NCI-H1417 (cell line): ENCODE data around the gene IFNLR1.

Experiments
- DNase-seq, 3 experiments: peaks; one replicate each; lab custom pipeline; 2025; lab: John Stamatoyannopoulos, UW

IFNLR1 gene

DNA sequence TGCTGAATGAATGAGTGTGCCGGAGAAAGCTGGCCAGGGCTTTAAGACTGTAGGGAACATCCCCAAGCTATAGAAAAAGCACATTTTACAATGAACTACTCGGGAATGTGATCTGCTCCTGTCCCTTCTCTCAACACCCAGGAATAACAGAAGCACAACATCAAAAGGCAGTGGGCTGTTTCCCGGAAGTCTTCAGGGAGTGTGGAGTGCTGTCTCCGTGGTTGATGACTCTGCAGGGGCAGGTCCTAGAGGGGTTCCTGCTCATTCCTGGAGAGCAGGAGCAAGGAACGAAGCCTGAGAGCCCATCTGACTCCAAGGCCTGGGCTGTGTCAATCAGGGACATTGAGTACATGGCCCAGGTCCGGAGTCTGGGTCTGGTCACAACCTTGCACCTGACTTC is 39.3 kb downstream of the IFNLR1 start:
- DNase-seq: no peak

DNA sequence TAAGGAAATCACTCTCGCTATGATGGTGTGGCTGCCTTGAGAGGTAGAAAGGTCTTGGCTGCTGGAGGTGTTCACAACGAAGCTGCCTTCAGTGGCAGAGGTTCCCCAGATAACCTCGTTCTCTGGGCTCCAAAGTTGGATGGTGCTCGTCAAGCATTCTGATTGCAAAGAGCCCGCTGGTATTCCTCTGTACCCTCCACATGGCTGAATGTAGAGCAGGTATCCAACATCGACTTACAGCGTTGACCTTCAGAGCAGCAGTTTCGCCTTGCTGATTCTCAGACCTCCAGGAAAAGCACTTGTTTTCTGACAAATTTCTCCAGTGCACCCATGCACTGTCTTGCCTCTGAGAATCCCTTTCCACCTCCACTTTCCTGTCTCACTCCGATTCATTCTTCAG is 39.9 kb downstream of the IFNLR1 start:
- no peak for DNase-seq

DNA sequence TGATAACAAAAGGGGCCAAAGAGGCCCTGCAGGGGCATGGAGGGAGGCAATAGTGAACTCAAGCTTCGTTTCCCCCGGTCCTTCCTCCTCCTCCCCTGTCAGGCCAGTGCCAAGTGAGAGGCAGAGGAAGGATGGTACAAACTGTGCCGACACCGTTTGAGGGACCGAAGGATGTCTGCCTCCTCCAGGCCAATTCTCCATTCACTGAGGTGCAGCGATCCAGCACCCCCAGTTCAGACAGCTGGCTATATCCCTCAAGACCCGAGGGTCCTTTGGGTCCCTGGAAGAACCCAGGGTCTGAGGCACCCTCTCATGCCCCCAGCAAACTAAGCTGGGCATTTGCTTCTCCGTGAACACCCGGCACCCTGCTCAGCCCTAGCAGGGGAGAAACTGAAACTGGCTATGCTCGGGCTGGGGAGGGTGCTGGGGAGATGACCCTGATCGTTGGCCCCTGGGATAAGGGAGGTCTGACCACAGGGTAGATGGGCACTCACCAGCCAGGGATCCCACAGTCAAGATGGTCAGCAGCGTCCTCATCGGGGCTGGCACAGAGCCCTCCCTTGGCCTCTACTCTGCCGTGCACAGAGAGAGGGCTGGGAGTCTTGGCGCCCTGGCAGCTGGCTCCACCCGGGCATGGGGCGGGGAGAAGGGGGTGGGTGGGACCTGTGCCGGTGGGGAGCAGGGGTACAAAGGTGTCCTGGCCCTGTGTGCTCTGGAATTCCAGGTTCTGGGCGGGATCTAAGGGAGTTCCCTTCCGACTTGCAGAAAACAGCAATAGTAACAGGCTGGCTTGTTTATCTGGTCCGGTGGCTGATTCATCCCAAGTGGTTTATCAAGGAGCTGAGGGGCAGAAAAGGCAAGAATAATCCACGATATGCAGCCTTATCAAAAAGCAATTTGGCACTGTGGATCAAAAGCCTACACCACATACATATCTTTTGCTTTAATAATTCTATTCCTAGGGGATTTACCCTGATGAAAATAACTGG is 44.2 kb downstream of the IFNLR1 start, which contains the start of gene IL22RA1:
IL22RA1 (minus strand) TSS at position 595 of the 989 bp plus-strand sequence; CDS start at position 537, 58 bp downstream.
- DNase-seq: peak in 1 of 3 experiments; percentile 7

- no peak for DNase-seq
Observed at GRCh38 chr1:24141311-24141997, 45.6 kb downstream of the IFNLR1 start.

GRCh38 chr1:24140741-24141181 is 46.3 kb downstream of the IFNLR1 start:
- no peak for DNase-seq

GRCh38 chr1:24139841-24140425 is 47.2 kb downstream of the IFNLR1 start:
- no peak for DNase-seq

GRCh38 chr1:24139222-24139489 is 47.9 kb downstream of the IFNLR1 start:
- no peak for DNase-seq

DNA sequence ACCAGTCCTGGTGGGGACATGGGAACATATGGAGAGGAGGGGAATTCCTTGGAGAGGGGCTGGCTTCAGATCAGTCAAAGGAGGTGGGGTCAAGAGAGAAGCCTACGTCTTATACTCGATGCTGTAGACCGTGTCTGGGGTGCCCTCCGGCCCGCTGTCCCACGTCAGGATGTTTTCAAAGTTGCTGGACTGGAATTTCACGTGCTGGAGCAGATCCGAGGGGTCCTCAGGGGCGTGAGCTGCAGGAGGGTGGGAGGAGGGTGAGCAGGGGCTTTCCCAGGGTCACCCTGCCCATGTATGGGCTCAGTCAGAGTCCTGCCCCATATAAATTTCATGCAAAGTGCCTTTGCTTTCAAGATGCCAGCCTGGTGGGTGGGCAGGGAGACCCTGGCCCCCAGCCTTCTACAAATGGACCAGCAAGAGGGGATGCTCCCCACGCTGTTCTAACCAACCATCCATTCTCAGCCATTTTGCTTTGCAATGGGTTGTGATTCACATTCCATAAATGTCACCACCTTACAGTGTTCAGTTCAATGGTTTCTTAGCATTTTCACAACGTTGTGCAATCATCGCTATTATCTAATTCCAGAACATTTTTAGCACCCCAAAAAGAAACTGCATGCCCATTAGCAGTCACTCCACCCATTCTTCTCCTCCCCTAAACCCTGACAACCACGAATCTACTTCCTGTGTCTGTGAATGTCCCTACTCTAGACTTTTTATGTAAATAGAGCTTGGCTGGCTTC is 48.4 kb downstream of the IFNLR1 start:
- no peak for DNase-seq

- DNase-seq: peak in 1 of 3 experiments; percentile 24
Observed at GRCh38 chr1:24136956-24137539, 50.0 kb downstream of the IFNLR1 start.

DNA sequence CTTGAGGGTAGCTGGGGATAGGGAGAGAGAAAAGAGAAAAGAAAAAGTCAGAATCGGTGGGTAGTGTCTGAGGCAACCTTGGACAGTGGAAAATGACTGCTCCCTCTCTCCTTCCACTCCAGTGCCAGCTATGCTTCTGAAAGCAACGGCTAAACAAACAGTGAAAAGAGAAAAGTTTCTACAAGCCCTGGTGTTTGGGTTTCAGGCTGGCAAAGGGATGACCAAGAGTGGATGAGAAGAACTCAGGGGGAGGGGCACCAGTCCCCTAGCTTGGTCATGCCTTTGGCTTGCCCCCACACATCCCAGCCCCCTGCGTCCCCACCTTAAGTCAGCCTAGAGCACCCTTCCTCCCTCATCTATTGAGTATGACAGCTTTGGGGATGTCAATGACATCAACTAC is 52.7 kb downstream of the IFNLR1 start:
- no peak for DNase-seq

DNA sequence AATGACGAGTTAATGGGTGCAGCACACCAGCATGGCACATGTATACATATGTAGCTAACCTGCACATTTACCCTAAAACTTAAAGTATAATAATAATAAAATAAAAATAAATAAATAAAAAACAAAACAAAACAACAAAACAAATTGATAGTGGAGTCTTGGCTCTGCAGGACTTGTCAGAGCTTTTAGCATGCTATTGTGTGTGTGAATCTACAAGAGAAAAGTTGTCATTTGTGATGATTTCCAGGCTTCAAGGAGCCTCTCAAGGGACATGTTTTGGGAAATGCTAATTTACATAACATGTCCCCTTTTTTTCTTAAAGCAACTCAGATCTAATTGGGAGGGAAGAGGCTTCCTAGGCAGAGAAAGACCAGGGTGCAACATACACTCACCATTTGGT is 53.3 kb downstream of the IFNLR1 start:
- DNase-seq: no peak

DNA sequence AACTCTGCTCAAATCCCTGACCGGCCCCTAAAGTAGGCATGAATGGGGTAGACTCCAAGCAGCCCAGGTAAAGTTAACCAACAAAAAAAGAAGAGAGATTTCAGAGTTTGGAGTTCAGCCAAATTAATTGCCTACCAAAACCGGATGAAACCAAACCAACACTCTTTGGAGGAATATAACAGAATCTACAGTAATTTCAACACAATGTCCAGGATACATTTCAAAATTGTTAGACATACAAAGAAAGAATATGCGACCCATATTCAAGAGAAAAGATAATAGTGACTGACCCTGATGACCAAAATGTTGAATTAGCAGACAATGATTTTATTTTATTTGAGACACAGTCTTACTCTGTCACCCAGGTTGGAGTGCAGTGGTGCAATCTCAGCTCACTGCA is 56.7 kb downstream of the IFNLR1 start:
- no peak for DNase-seq

DNA sequence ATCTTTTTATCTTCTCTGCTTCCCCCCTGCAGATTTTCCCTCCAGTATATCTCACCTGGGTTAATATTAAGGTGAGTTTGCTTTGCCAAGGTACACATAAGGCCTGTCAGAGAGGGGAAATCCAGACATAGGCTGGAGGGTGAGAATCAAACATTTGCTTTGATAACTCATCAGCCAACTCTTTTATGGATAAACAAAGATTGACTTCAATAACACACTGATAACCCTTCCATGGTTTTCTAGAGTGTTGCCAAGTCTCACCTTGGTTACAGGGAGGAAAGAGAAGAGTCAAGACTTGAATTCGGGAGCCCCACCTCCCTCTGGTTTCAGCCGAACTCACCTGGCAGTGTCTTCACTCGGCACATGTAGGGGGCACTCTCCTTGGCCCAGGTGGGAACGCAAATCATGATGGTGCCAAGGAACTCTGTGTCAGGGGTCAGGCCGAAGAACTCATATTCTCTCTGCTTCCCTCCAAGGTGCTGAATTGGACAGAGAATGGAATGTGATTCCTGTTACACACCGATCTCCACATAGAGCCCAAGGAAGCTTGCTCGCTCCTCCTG is 59.2 kb downstream of the IFNLR1 start:
- DNase-seq: no peak

GRCh38 chr1:24127134-24127800 is 59.8 kb downstream of the IFNLR1 start:
- DNase-seq: no peak

DNA sequence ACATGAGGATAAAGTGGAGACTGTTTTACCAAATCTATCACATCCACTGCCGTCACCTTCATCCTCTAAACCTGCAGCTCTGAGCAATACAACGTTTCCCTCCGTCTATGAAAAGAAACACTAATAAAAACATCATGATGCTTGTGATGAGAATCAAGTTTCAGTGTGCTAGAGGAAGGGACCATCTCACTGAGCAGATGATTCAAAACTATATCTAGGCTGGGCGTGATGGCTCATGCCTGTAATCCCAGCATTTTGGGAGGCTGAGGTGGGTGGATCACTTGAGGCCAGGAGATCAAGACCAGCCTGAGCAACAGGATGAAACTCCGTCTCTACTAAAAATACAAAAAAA is 60.4 kb downstream of the IFNLR1 start:
- no peak for DNase-seq

DNA sequence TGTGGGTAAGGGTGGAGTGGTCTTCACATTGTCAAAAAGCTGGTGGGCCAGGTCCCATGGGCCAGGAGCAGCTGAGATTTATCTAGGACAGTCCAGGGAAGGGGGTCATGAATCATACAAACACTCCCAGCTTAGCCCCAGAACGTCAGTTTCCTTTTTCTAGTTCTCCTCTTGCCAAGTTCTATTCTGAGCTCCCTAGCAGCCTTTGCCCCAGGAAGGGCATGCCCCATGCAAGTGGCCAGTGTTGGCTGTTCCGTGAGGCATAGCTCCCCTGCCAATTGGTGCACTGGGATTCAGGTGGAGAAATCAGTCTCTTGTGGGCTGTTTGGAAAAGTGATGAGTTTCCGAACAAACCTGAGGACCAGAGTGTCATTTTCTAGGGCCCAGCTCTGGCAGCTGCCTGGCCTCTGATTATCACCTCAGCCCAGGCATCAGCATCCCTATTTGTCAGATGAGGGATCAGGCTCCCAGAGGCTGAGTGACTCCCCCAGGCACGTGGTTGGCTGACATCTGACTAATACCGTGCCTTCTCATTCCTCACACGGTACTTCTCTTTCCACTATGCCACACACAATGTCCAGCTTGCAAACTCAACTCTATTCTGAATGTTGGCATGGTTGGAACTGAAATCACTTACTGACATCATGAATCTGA is 60.9 kb downstream of the IFNLR1 start:
- DNase-seq: no peak

- no peak for DNase-seq
Observed at GRCh38 chr1:24125456-24125855, 61.6 kb downstream of the IFNLR1 start.

DNA sequence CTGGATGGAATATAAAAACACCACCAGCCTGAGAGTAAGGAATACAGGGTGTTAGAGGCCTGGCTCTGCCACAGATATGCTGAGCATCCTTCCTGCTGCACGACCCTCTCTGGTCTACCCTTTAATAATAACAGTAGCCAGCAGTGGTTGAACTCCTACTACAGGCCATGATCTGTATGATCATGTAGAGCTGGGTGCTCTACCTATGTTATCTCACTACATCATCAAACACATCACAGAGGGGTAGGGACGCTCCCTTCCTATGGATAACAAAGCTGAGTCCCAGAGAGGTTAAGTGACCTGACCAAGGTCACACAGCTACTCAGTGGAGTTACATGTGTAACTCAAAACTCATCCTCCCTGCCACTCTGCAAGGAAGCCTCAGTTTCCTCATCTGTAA is 62.1 kb downstream of the IFNLR1 start:
- no peak for DNase-seq

DNA sequence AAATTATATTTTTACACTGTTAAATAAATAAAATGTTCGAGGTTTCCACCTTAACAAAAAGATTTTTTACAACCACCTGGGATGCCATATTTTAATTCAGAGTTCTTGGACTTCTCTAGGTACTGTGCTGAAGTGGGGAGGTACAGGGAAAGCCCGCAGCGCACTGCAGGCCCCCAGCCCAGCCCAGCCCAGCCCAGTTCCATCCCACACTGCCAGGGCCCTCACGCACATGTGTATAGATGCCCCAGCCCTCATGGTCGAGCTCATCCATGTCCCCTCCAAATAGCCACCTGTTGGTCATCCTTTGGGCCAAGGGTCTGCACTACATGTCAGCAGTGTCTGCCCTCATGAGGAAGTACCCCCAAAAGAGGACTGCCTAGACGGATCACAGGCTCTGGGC is 63.5 kb downstream of the IFNLR1 start:
- no peak for DNase-seq

GRCh38 chr1:24122776-24123175 is 64.3 kb downstream of the IFNLR1 start:
- no peak for DNase-seq
